ENCODE measurements around the gene EXOC3L2. TPM values are rescaled to one million over a fixed set of nuclear protein-coding genes. Genes with fewer than 3 reads are reported as not detected.
"Not testable (repeated sequence)": the region's sequence is repeated elsewhere in the genome, so short reads cannot be mapped to it uniquely, and the experiment has no call there.

EXOC3L2 gene
- total RNA-seq, 1 donor = under 0.01 TPM

GRCh38 chr19:45271098-45271734 lies 26.0 kb upstream of the EXOC3L2 start:
- no peak for DNase-seq (ENCODE audit: low read depth)
- no peak for TF ChIP-seq CTCF (IDR thresholded peaks at IDR 0.05; ENCODE audit: insufficient read depth, low read length)
- H3K4me3 ChIP-seq (ENCODE audit: low read depth, low read length) = no peak overlapping the region

DNA sequence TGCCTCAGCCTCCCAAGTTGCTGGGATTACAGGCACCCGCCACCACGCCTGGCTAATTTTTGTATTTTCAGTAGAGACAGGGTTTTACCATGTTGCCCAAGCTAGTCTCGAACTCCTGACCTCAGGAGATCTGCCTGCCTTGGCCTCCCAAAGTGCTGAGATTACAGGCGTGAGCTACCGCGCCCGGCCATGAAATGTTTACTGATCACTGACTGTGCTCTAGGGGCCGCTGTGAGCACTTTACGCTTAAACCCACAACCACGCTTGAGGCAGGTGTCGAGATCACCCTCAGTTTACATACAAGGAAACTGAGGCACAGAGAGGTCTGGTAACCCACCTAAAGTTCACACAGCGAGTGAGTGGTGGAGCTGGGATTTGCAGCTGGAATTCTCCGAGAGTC lies 24.7 kb upstream of the EXOC3L2 start:
- H3K4me3 ChIP-seq (ENCODE audit: low read depth, low read length); DNase-seq (ENCODE audit: low read depth): not testable (repeated sequence)

DNA sequence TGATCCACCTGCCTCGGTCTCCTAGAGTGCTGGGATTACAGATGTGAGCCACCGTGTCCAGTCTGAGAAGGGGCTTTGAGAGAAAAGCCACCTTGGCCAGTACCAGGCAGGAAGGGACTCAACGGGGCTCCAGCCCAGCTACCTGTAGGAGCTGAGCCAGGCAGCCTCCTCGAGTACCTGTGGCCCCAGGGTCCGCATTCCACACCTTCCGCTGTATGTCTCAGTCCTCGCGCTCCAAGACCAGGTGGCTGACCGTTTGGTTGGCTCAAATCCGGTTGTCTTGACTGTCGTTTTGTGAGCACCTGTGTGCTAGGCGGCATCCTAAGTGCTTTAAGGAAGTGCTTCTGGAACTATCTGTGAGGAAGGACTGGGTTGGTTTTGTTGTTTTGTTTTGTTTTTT lies 22.1 kb upstream of the EXOC3L2 start:
- DNase-seq (ENCODE audit: low read depth) = no peak
- no peak overlapping the region for H3K4me3 ChIP-seq (ENCODE audit: low read depth, low read length)
- TF ChIP-seq CTCF (IDR thresholded peaks at IDR 0.05; ENCODE audit: insufficient read depth, low read length) = no peak

DNA sequence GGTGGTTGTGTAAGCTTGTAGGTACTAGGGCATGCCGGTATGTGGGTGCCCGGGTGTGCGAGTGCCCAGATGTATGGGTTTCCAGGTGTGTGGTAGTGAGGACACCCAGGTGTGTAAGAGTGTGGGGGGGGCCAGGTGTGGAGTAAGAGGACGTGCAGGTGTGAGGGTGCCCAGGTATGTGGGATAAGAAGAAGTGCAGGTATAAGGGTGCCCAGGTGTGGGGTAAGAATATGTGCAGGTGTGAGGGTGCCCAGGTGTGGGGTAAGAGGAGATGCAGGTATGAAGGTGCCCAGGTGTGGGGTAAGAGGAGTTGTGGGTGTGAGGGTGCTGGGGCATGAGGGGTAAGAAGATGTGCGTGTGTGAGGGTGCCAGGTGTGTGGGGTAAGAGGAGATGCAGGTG lies 20.2 kb upstream of the EXOC3L2 start:
- DNase-seq (ENCODE audit: low read depth) = no peak
- H3K4me3 ChIP-seq (ENCODE audit: low read depth, low read length) = no peak overlapping the region
- no peak for TF ChIP-seq CTCF (IDR thresholded peaks at IDR 0.05; ENCODE audit: insufficient read depth, low read length)

DNA sequence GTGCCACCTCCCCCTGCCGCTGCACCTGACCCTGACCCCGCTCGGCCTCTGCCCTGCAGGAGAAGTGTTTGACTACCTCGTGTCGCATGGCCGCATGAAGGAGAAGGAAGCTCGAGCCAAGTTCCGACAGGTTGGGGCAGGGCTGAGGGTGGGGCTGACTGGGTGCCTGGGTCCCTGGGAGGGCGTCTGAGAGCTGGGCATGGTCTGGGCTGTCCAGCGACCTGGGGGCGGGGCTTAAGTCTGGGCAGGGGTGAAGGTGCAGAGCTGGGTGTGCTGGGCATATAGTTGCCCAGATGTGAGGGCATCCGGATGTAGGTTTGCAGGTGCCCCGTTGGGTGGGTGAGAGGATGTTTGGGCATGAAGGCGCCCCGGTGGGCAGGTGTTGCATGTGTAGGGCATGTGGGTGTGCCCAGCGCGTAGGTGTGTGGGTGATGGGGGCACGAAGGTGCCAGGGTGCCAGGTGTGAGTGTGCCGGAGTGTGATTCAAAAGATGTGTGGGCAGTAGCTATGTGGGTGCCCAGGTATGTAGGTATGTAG lies 19.6 kb upstream of the EXOC3L2 start:
- no peak for TF ChIP-seq CTCF (IDR thresholded peaks at IDR 0.05; ENCODE audit: insufficient read depth, low read length)
- no peak overlapping the region for H3K4me3 ChIP-seq (ENCODE audit: low read depth, low read length)
- DNase-seq (ENCODE audit: low read depth) = no peak

DNA sequence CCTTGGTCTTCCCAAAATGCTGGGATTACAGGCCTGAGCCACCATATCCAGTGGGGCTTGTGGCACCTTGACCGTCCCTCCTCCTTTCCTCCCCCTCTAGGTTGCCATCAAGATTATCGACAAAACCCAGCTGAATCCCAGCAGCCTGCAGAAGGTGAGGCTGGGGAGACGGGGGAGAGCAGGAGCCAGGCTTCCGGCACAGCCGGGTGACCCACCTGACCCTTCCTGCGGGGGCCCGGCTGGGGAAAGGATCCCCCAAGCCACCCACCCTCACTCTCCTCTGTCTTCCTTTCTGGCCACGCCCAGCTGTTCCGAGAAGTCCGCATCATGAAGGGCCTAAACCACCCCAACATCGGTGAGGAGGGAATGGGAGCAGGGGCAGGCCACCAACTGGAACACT lies 17.8 kb upstream of the EXOC3L2 start:
- DNase-seq (ENCODE audit: low read depth) = no peak
- no peak for TF ChIP-seq CTCF (IDR thresholded peaks at IDR 0.05; ENCODE audit: insufficient read depth, low read length)

GRCh38 chr19:45262570-45262969 lies 17.4 kb upstream of the EXOC3L2 start:
- no peak overlapping the region for H3K4me3 ChIP-seq (ENCODE audit: low read depth, low read length)
- no peak for DNase-seq (ENCODE audit: low read depth)
- no peak for TF ChIP-seq CTCF (IDR thresholded peaks at IDR 0.05; ENCODE audit: insufficient read depth, low read length)

More for the DNA sequence above, 17.8 kb upstream of the EXOC3L2 start:
- no peak overlapping the region for H3K4me3 ChIP-seq (ENCODE audit: low read depth, low read length)
